DND-41 (cell line): ENCODE data around the gene TJP3.

ENCODE experiments used
- ATAC-seq: fragments of 200-7000 bp; cut with Tn5 transposase; 3 replicates; pipeline ENCODE4 v1.9.1; 2021; ENCODE audit warnings: low read depth; ENCODE audit not compliant: insufficient read depth
- DNase-seq: peaks from one replicate; pipeline ENCODE4 v3.0.0-alpha.2; 2020
- H2AFZ ChIP-seq: 2 replicates; pipeline ENCODE4 v1.6.0; 2012; ENCODE audit warnings: low read depth, low read length
- H3K27ac ChIP-seq: 2 replicates; pipeline ENCODE4 v1.5.1; 2012; ENCODE audit warnings: low read length, inconsistent platforms
- H3K27me3 ChIP-seq: fragments of 200-600 bp; sonication (generic); 2 replicates; pipeline ENCODE4 v1.6.0; 2012; ENCODE audit warnings: low read length, mild to moderate bottlenecking, inconsistent platforms; ENCODE audit not compliant: insufficient read depth, poor library complexity
- H3K36me3 ChIP-seq: 2 replicates; pipeline ENCODE4 v1.5.1; 2012; ENCODE audit warnings: low read length, inconsistent platforms; ENCODE audit not compliant: insufficient read depth
- H3K4me1 ChIP-seq: 2 replicates; pipeline ENCODE4 v1.5.1; 2012; ENCODE audit warnings: mild to moderate bottlenecking, low read length; ENCODE audit not compliant: insufficient read depth
- H3K4me2 ChIP-seq: 2 replicates; pipeline ENCODE4 v1.6.0; 2012; ENCODE audit warnings: mild to moderate bottlenecking, moderate library complexity, low read length, inconsistent platforms; ENCODE audit not compliant: insufficient read depth
- H3K4me3 ChIP-seq, 2 experiments: fragments of 200-600 bp in 1 of 2; shearing (Covaris generic) in 1 of 2; 2 replicates each; pipeline ENCODE4 v1.5.1; 2012 to 2016; ENCODE audit warnings: inconsistent platforms in 2 of 2, low read length in 2 of 2, mild to moderate bottlenecking in 2 of 2, low read depth in 1 of 2, moderate library complexity in 1 of 2
- H3K79me2 ChIP-seq: 2 replicates; pipeline ENCODE4 v1.6.0; 2012; ENCODE audit warnings: low read length, inconsistent platforms; ENCODE audit not compliant: insufficient read depth
- H3K9ac ChIP-seq: 2 replicates; pipeline ENCODE4 v1.6.0; 2012; ENCODE audit warnings: low read depth, mild to moderate bottlenecking, inconsistent platforms, low read length, moderate library complexity
- H3K9me3 ChIP-seq: 2 replicates; pipeline ENCODE4 v1.5.1; 2012; ENCODE audit warnings: low read length, moderate library complexity, mild to moderate bottlenecking, inconsistent platforms; ENCODE audit not compliant: insufficient read depth, severe bottlenecking
- H4K20me1 ChIP-seq: 2 replicates; pipeline ENCODE4 v1.6.0; 2012; ENCODE audit warnings: low read length; ENCODE audit not compliant: insufficient read depth
- CTCF ChIP-seq: IDR thresholded peaks from 2 replicates; pipeline ENCODE4 v1.5.1; 2012; ENCODE audit warnings: borderline replicate concordance, low read length, moderate library complexity, mild to moderate bottlenecking; ENCODE audit not compliant: poor library complexity, severe bottlenecking; ENCODE audit errors: extremely low read depth
- EZH2 ChIP-seq: IDR thresholded peaks from 3 replicates; pipeline ENCODE4 v1.6.1; 2012; ENCODE audit warnings: borderline replicate concordance, low read depth, mild to moderate bottlenecking, moderate library complexity, low read length, inconsistent platforms; ENCODE audit not compliant: severe bottlenecking

Gene TJP3

DNA sequence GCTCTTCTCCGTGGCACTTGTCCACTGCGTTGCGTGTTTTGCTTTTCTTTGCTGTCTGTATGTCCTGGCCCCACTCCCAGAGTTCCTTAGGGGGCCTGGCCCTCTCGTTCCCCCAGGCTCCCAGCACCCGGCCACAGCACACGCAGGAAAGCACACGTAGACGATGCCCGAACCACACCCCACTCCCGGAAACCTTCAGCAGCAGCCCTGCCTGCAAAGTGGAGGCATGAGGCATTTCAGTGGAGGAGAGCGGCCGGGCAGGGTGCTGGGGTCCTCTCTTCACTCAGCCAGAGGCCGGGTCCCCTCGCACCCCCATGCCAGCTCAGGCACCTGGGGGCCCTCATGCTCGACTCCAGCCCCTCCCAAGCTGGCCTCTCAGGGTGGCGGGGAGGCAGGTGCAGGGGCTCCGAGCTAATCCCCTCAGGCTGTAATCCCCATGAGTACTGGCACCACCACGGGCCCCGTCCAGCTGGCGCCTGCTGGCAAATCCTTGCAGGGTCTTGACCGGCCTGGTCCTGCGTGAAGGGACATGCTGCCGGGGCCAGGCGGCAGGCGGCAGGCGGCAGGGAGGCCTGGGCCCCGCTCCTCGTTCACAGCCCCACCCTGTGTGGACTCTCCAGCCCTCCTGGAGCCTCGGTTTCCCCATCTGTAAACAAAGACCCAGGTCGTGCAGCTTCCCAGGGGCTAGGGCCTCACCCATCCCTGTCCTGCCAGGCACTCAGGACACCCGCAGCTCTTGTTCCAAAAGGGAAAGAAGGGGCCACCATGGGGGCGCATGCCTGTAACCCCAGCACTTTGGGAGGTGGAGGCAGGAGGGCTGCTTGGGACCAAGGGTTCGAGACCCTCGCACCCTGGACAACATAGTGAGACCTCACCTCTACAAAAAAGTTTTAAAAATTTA, 14.9 kb upstream of the TJP3 start:
- Histone ChIP-seq H3K4me2 (no peak overlapping the region), H3K79me2 (peaks cover 85% of the 10 kb centered on the region), H3K9me3 (no peaks in the 10 kb centered on the region), H3K4me3 (no peak overlapping the region), H3K27me3 (no peaks in the 10 kb centered on the region), H2AFZ (no peak overlapping the region), H3K4me1 (peaks cover 11% of the 10 kb centered on the region; the same call in 1 of the 2 replicates), H4K20me1 (peaks cover 75% of the 10 kb centered on the region), H3K36me3 (peaks cover 5% of the 10 kb centered on the region; the same call in 1 of the 2 replicates), H3K9ac (no peak overlapping the region), H3K27ac (no peak overlapping the region)
- TF ChIP-seq EZH2 (no peak), CTCF (no peak)
- ATAC-seq (no peak), DNase-seq (no peak)

GRCh38 chr19:3694361-3695123, 13.6 kb upstream of the TJP3 start:
- Histone ChIP-seq H3K27me3 (no peaks in the 10 kb centered on the region), H2AFZ (no peak overlapping the region), H3K9ac (no peak overlapping the region), H3K27ac (no peak overlapping the region), H3K4me2 (no peak overlapping the region), H3K36me3 (peaks cover 5% of the 10 kb centered on the region; the same call in 1 of the 2 replicates), H4K20me1 (peaks cover 82% of the 10 kb centered on the region), H3K4me1 (peaks cover 23% of the 10 kb centered on the region), H3K9me3 (no peaks in the 10 kb centered on the region), H3K4me3 (no peak overlapping the region), H3K79me2 (peaks cover 87% of the 10 kb centered on the region)
- DNase-seq (no peak), ATAC-seq (no peak)
- TF ChIP-seq CTCF, result no peak
- TF ChIP-seq EZH2, result no peak

GRCh38 chr19:3695124-3695733, 13.0 kb upstream of the TJP3 start:
- TF ChIP-seq EZH2 (no peak), CTCF (no peak)
- Histone ChIP-seq H2AFZ (no peak overlapping the region), H3K27ac (no peak overlapping the region), H3K9me3 (no peaks in the 10 kb centered on the region), H3K27me3 (no peaks in the 10 kb centered on the region), H3K4me1 (peaks cover 25% of the 10 kb centered on the region), H3K9ac (no peak overlapping the region), H4K20me1 (peaks cover 83% of the 10 kb centered on the region), H3K79me2 (peaks cover 86% of the 10 kb centered on the region), H3K36me3 (peaks cover 5% of the 10 kb centered on the region; the same call in 1 of the 2 replicates), H3K4me3 (no peak overlapping the region), H3K4me2 (no peak overlapping the region)
- DNase-seq, result no peak
- ATAC-seq, result no peak
